H9 (cell line): ENCODE measurements around the gene RNF17. TPM values are rescaled to one million over a fixed set of nuclear protein-coding genes. Genes with fewer than 3 reads are reported as not detected.

Experiments
- DNase-seq: peaks from one replicate; pipeline ENCODE4 v3.0.0-alpha.2; 2017
- H2AFZ ChIP-seq: one replicate; pipeline ENCODE4 v1.6.1; 2013; ENCODE audit warnings: mild to moderate bottlenecking, low read length, control low read depth, moderate library complexity
- H2AK5ac ChIP-seq: 2 replicates; pipeline ENCODE4 v1.6.1; 2013; ENCODE audit warnings: low read length, control low read depth, mixed read lengths; ENCODE audit not compliant: insufficient read length
- H2BK120ac ChIP-seq: one replicate; pipeline ENCODE4 v1.6.1; 2013; ENCODE audit warnings: low read depth, mild to moderate bottlenecking, low read length, control low read depth, inconsistent platforms; ENCODE audit not compliant: poor library complexity, severe bottlenecking
- H2BK12ac ChIP-seq: 2 replicates; pipeline ENCODE4 v1.6.1; 2013; ENCODE audit warnings: low read length, control low read depth, mixed read lengths, low read depth; ENCODE audit not compliant: insufficient read length
- H2BK15ac ChIP-seq: 2 replicates; pipeline ENCODE4 v1.6.1; 2013; ENCODE audit warnings: low read depth, low read length, control low read depth
- H2BK20ac ChIP-seq: one replicate; pipeline ENCODE4 v1.6.1; 2013; ENCODE audit warnings: low read depth, mild to moderate bottlenecking, low read length, control low read depth, inconsistent platforms; ENCODE audit not compliant: poor library complexity, severe bottlenecking
- H2BK5ac ChIP-seq: 2 replicates; pipeline ENCODE4 v1.6.1; 2013; ENCODE audit warnings: low read length, control low read depth, mixed read lengths; ENCODE audit not compliant: insufficient read length
- H3K14ac ChIP-seq: 2 replicates; pipeline ENCODE4 v1.6.1; 2013; ENCODE audit warnings: low read length, control low read depth; ENCODE audit not compliant: insufficient read depth
- H3K18ac ChIP-seq: 2 replicates; pipeline ENCODE4 v1.6.1; 2013; ENCODE audit warnings: low read depth, mild to moderate bottlenecking, mixed read lengths, low read length, control low read depth; ENCODE audit not compliant: insufficient read length
- H3K23ac ChIP-seq: 2 replicates; pipeline ENCODE4 v1.6.1; 2013; ENCODE audit warnings: low read length, control low read depth, mixed read lengths, low read depth; ENCODE audit not compliant: insufficient read length
- H3K23me2 ChIP-seq: 2 replicates; pipeline ENCODE4 v1.6.1; 2013; ENCODE audit warnings: low read depth, mild to moderate bottlenecking, mixed read lengths, low read length, control low read depth; ENCODE audit not compliant: insufficient read length, poor library complexity, severe bottlenecking
- H3K27ac ChIP-seq: 2 replicates; pipeline ENCODE4 v1.5.1; 2013; ENCODE audit warnings: low read length, control low read depth, mixed read lengths, low read depth; ENCODE audit not compliant: insufficient read length
- H3K27me3 ChIP-seq: 2 replicates; pipeline ENCODE4 v1.6.1; 2013; ENCODE audit warnings: low read length, control low read depth, inconsistent platforms; ENCODE audit not compliant: insufficient read depth
- H3K4ac ChIP-seq: 2 replicates; pipeline ENCODE4 v1.6.1; 2013; ENCODE audit warnings: low read depth, mild to moderate bottlenecking, control low read depth, inconsistent platforms, low read length, moderate library complexity
- H3K4me1 ChIP-seq: 2 replicates; pipeline ENCODE4 v1.6.1; 2013; ENCODE audit warnings: low read length, control low read depth, inconsistent platforms; ENCODE audit not compliant: insufficient read depth
- H3K4me2 ChIP-seq: 2 replicates; pipeline ENCODE4 v1.6.1; 2013; ENCODE audit warnings: low read length, control low read depth, mixed read lengths; ENCODE audit not compliant: insufficient read length, insufficient read depth
- H3K56ac ChIP-seq: 2 replicates; pipeline ENCODE4 v1.6.1; 2013; ENCODE audit warnings: low read depth, mild to moderate bottlenecking, mixed read lengths, low read length, control low read depth; ENCODE audit not compliant: insufficient read length
- H3K79me1 ChIP-seq: 2 replicates; pipeline ENCODE4 v1.6.1; 2013; ENCODE audit warnings: low read depth, mild to moderate bottlenecking, moderate library complexity, low read length, control low read depth, inconsistent platforms; ENCODE audit not compliant: insufficient read depth, poor library complexity, severe bottlenecking
- H3K79me2 ChIP-seq: 2 replicates; pipeline ENCODE4 v1.6.1; 2013; ENCODE audit warnings: low read length, control low read depth, inconsistent platforms; ENCODE audit not compliant: insufficient read depth
- H3K9ac ChIP-seq: 2 replicates; pipeline ENCODE4 v1.6.1; 2013; ENCODE audit warnings: low read length, control low read depth, mixed read lengths; ENCODE audit not compliant: insufficient read length; ENCODE audit errors: extremely low read depth
- H3K9me3 ChIP-seq: one replicate; pipeline ENCODE4 v1.6.1; 2013; ENCODE audit warnings: low read depth, low read length, inconsistent platforms; ENCODE audit not compliant: control insufficient read depth
- H3T11ph ChIP-seq: one replicate; pipeline ENCODE4 v1.6.1; 2013; ENCODE audit warnings: mild to moderate bottlenecking, low read length, control low read depth, inconsistent platforms
- H4K20me1 ChIP-seq: one replicate; pipeline ENCODE4 v1.6.1; 2013; ENCODE audit not compliant: control insufficient read depth, insufficient read length, insufficient read depth
- H4K5ac ChIP-seq: 2 replicates; pipeline ENCODE4 v1.6.1; 2013; ENCODE audit warnings: low read depth, mild to moderate bottlenecking, mixed read lengths, low read length, control low read depth; ENCODE audit not compliant: insufficient read length
- H4K8ac ChIP-seq: replicated peaks from 2 replicates; pipeline ENCODE4 v1.6.1; 2013; ENCODE audit warnings: low read length, control low read depth, mixed read lengths, low read depth; ENCODE audit not compliant: insufficient read length
- H4K91ac ChIP-seq: 2 replicates; pipeline ENCODE4 v1.6.1; 2013; ENCODE audit warnings: low read depth, mild to moderate bottlenecking, moderate library complexity, mixed read lengths, low read length, control low read depth; ENCODE audit not compliant: insufficient read length
- H3K27ac Mint-ChIP-seq, 3 experiments: 2 replicates in 2 of 3; 3 replicates in 1 of 3; pipeline ENCODE4 v1.8.0; 2020 to 2021; ENCODE audit warnings: mixed read lengths in 3 of 3, mild to moderate bottlenecking in 1 of 3, moderate library complexity in 1 of 3
- H3K27me3 Mint-ChIP-seq: 2 replicates; pipeline ENCODE4 v1.8.0; 2021; ENCODE audit warnings: low read depth, mild to moderate bottlenecking, moderate library complexity, mixed read lengths
- H3K36me3 Mint-ChIP-seq, 3 experiments: 2 replicates in 2 of 3; 3 replicates in 1 of 3; pipeline ENCODE4 v1.8.0; 2020 to 2021; ENCODE audit warnings: low read depth in 3 of 3, mixed read lengths in 3 of 3; ENCODE audit not compliant: insufficient read depth in 1 of 3
- H3K4me1 Mint-ChIP-seq, 2 experiments: 2 replicates each; pipeline ENCODE4 v1.8.0; 2020; ENCODE audit warnings: mixed read lengths in 2 of 2
- H3K4me3 Mint-ChIP-seq, 2 experiments: 2 replicates in 1 of 2; 3 replicates in 1 of 2; pipeline ENCODE4 v1.8.0; 2020 to 2021; ENCODE audit warnings: mild to moderate bottlenecking in 2 of 2, mixed read lengths in 2 of 2, moderate library complexity in 1 of 2
- H3K9me3 Mint-ChIP-seq, 2 experiments: 2 replicates in 1 of 2; 3 replicates in 1 of 2; pipeline ENCODE4 v1.8.0; 2020; ENCODE audit warnings: mild to moderate bottlenecking in 2 of 2, mixed read lengths in 2 of 2, moderate library complexity in 1 of 2
- WGBS: extraction: QIAGEN DNeasy Blood & Tissue Kit; methylation state at CpG from one replicate; pipeline ENCODE4 v1.1.7; 2013; ENCODE audit warnings: missing lambda C conversion rate, low lambda C conversion rate, mixed read lengths; ENCODE audit not compliant: insufficient read length; ENCODE audit errors: extremely low coverage; 5-methylcytosine and 5-hydroxymethylcytosine counted together
- total RNA-seq: library from RNA; stranded (reverse); gene quantifications from 2 replicates; pipeline ENCODE4 v1.2.1, GENCODE V29; 2021
- TF ChIP-seq, protein P1 (sequence below): fragments of 200-600 bp; sonication (generic); conservative IDR thresholded peaks from 3 replicates; pipeline ENCODE4 v1.8.0; 2021; ENCODE audit warnings: antibody characterized with exemption, mild to moderate bottlenecking

The RNF17 gene
- total RNA-seq, 1 experiment from 2014 or later: not detected

DNA sequence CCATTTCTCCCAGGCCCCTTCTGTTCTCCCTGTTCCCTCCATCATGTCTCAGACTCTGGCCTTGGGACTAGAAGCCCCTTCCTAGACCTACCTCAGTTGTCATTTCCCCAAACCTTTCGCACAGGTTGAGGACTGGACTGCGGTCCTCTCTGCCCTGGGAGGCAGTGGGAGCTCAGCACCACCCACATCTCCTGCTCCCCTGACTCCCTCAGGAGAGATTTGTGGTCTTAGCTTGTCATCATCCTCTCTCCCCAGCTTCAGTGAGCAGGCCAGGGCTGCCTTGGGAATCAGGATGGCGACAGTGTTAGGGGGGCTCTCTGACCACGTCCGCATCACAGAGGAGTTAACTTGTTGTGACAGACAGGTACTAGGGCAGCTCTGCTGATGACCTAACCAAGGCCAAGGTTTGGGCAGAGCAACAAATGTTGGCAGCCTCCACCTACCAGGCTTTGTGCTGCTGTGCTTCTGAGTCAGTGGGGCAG, 25.6 kb upstream of the RNF17 start:
- H3K4ac ChIP-seq: no peak overlapping the region
- H2BK20ac ChIP-seq: no peak overlapping the region
- Mint-ChIP-seq H3K4me1 (peaks cover 11% of the 10 kb centered on the region in 2 experiments), H3K9me3 (no peaks in the 10 kb centered on the region; a peak in 2 of 5 replicates), H3K36me3 (no peaks in the 10 kb centered on the region; a peak in 1 of 7 replicates), H3K27ac (no peak overlapping the region), H3K27me3 (peaks cover 15% of the 10 kb centered on the region), H3K4me3 (no peak overlapping the region)
- no peaks in the 10 kb centered on the region for H3K4me1 ChIP-seq
- H2BK120ac ChIP-seq: no peak overlapping the region
- H3K23ac ChIP-seq: no peak overlapping the region
- no peaks in the 10 kb centered on the region for H3K23me2 ChIP-seq
- no peak overlapping the region for H3K4me2 ChIP-seq
- H3K14ac ChIP-seq: no peak overlapping the region
- no peak overlapping the region for H3T11ph ChIP-seq
- no peak overlapping the region for H2BK12ac ChIP-seq
- H2AFZ ChIP-seq: no peak overlapping the region
- no peak overlapping the region for H4K5ac ChIP-seq
- H4K91ac ChIP-seq: no peak overlapping the region
- no peak overlapping the region for H2BK15ac ChIP-seq
- no CpG with 5 or more reads among the region's 5 CpGs for WGBS
- no peaks in the 10 kb centered on the region for H3K79me2 ChIP-seq
- no peaks in the 10 kb centered on the region for H3K9me3 ChIP-seq
- H2AK5ac ChIP-seq: no peak overlapping the region
- H2BK5ac ChIP-seq: no peak overlapping the region
- H4K8ac ChIP-seq: no peak overlapping the region
- no peak overlapping the region for H3K27ac ChIP-seq
- H3K79me1 ChIP-seq: no peaks in the 10 kb centered on the region
- TF ChIP-seq, protein P1, sequence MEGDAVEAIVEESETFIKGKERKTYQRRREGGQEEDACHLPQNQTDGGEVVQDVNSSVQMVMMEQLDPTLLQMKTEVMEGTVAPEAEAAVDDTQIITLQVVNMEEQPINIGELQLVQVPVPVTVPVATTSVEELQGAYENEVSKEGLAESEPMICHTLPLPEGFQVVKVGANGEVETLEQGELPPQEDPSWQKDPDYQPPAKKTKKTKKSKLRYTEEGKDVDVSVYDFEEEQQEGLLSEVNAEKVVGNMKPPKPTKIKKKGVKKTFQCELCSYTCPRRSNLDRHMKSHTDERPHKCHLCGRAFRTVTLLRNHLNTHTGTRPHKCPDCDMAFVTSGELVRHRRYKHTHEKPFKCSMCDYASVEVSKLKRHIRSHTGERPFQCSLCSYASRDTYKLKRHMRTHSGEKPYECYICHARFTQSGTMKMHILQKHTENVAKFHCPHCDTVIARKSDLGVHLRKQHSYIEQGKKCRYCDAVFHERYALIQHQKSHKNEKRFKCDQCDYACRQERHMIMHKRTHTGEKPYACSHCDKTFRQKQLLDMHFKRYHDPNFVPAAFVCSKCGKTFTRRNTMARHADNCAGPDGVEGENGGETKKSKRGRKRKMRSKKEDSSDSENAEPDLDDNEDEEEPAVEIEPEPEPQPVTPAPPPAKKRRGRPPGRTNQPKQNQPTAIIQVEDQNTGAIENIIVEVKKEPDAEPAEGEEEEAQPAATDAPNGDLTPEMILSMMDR: no peak
- H4K20me1 ChIP-seq: no peaks in the 10 kb centered on the region
- no peak overlapping the region for H3K9ac ChIP-seq
- H3K56ac ChIP-seq: no peak overlapping the region
- no peak for DNase-seq
- H3K27me3 ChIP-seq: no peaks in the 10 kb centered on the region; the same call in 1 of the 2 replicates
- no peak overlapping the region for H3K18ac ChIP-seq
